ENCODE results near the gene CCDC183.

GRCh38 chr9:136748201-136748600 is 47.9 kb upstream of the CCDC183 start, which contains the start of gene LCN6:
- TF ChIP-seq CTCF (conservative IDR thresholded peaks at IDR 0.05; ENCODE audit: low read depth, low read length) (no peak), USF2 (IDR thresholded peaks at IDR 0.05; ENCODE audit: low read depth, low read length) (no peak), POLR2A (IDR thresholded peaks at IDR 0.05; ENCODE audit: low read depth, low read length) (no peak), RAD21 (IDR thresholded peaks at IDR 0.05; ENCODE audit: low read length) (no peak), MAFK (IDR thresholded peaks at IDR 0.05; ENCODE audit: low read depth, low read length) (no peak), FOS (IDR thresholded peaks at IDR 0.05; ENCODE audit: low read depth, low read length) (no peak), CHD1 (IDR thresholded peaks at IDR 0.05; ENCODE audit: low read depth, low read length) (no peak), MXI1 (IDR thresholded peaks at IDR 0.05; ENCODE audit: borderline replicate concordance, low read depth, low read length) (no peak), CEBPB (IDR thresholded peaks at IDR 0.05; ENCODE audit: low read depth, low read length) (no peak), SMC3 (IDR thresholded peaks at IDR 0.05; ENCODE audit: low read depth, low read length) (no peak), BHLHE40 (IDR thresholded peaks at IDR 0.05; ENCODE audit: low read depth, low read length) (no peak)
